HFF-Myc (cell line): ENCODE data around the gene DCBLD1.

ENCODE experiments used
- DNase-seq: peaks from one replicate; pipeline ENCODE4 v3.0.0-alpha.2; 2011; ENCODE audit warnings: low read depth; ENCODE audit errors: extremely low read depth
- H3K4me3 ChIP-seq: replicated peaks from 2 replicates; pipeline ENCODE4 v1.5.1; 2011; ENCODE audit warnings: low read depth, mild to moderate bottlenecking, control low read depth, low read length
- CTCF ChIP-seq: IDR thresholded peaks from 2 replicates; pipeline ENCODE4 v1.5.1; 2012; ENCODE audit warnings: mild to moderate bottlenecking, low read depth, low read length, control low read depth; ENCODE audit errors: missing control alignments

DCBLD1 gene

DNA sequence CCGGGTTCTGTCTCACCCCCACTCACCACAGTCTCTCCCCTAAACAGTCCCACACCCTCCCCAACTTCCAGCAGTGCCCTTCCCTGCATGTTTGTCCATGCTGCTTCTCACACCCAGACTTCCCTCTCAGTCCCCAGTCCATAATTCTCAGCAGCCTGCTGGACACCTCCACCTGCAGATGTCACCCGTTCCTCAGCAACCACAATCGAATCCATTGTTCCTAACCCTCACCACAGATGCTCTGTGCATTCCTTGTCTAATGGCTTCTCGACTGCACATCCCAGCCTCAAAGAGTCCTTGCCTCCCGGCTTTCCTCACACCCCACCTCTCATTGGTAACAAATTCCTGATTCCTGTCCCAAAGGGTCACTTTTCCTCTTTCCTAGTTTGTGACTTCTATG lies 64.2 kb downstream of the DCBLD1 start:
- H3K4me3 ChIP-seq = no peak overlapping the region
- DNase-seq = no peak
- TF ChIP-seq CTCF = no peak

DNA sequence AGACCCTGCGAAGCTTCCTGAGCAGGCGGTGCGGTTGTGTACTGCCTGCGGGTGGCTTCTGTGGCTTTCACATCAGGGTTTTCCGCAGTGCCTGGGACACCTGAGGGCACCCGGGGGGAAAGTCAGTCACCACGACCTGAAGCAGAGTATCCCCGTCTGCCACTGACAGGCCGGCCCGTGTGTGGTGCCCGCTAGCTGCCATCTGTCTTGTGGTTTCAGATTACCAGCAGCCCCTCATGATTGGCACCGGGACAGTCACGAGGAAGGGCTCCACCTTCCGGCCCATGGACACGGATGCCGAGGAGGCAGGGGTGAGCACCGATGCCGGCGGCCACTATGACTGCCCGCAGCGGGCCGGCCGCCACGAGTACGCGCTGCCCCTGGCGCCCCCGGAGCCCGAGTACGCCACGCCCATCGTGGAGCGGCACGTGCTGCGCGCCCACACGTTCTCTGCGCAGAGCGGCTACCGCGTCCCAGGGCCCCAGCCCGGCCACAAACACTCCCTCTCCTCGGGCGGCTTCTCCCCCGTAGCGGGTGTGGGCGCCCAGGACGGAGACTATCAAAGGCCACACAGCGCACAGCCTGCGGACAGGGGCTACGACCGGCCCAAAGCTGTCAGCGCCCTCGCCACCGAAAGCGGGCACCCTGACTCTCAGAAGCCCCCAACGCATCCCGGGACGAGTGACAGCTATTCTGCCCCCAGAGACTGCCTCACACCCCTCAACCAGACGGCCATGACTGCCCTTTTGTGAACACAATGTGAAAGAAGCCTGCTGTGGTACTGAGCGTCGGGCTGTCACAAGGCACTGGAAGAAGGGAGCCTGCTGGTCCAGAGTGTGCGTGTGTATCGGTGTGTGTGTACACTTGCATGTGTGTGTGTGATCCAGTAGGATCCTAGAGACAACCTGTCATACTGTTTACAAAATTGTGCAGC lies 65.5 kb downstream of the DCBLD1 start:
- TF ChIP-seq CTCF = peak; percentile 7
- DNase-seq = peak; percentile 42
- H3K4me3 ChIP-seq = peak overlapping the region; percentile 33

DNA sequence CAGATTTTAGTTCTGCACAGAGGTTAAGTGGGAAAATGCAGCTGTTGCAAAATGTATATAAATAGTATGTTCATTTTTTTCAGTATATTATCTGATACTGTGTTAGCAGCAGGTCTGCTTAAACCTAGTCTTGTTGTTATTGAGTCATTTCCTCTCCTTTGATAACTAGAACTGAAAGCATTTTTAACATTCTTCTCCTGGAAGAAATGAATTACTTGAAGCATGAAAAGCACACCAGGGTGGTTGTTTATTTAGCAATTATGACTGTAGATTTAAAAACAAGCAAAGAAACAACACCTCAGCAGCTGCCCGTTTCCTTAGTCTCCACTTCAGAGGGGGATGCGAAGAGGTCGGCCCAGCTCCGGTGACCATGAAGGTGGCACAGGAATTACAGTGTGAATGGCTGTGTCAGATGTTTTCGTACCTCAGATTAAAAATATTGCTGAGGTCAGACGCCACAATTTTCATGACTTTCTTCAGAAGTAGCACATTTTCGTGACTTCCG lies 66.4 kb downstream of the DCBLD1 start:
- no peak for TF ChIP-seq CTCF
- no peak for DNase-seq
- H3K4me3 ChIP-seq = peak overlapping the region; percentile 33; the same call in 1 of the 2 replicates

- no peak for TF ChIP-seq CTCF
- DNase-seq = no peak
- H3K4me3 ChIP-seq = no peak overlapping the region
Observed at GRCh38 chr6:117549611-117550010, 67.1 kb downstream of the DCBLD1 start.

DNA sequence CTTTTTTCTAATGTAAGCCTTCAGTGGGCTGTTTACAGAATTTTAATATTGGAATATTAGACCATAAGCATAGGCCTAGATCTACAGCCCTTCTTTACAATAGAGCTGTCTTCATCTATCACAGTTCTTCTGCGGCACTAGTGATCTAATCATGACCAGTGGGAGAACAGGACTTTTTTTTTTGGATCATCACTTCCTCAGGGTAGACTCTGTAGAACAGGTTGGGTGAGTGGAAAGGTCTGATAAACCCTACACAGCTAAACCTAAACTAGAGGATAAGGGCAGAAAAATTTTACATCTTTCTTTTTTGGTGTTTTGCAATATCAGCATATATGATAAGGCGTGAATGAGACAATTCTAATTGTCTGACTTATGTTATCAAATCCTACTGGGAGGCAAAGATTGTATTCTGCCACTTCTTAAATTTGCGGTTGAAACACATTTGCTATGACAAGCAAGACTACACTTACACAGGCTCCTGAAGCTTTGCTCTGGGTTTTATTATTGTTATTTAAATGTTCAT lies 67.7 kb downstream of the DCBLD1 start:
- TF ChIP-seq CTCF = no peak
- DNase-seq = no peak
- no peak overlapping the region for H3K4me3 ChIP-seq

DNA sequence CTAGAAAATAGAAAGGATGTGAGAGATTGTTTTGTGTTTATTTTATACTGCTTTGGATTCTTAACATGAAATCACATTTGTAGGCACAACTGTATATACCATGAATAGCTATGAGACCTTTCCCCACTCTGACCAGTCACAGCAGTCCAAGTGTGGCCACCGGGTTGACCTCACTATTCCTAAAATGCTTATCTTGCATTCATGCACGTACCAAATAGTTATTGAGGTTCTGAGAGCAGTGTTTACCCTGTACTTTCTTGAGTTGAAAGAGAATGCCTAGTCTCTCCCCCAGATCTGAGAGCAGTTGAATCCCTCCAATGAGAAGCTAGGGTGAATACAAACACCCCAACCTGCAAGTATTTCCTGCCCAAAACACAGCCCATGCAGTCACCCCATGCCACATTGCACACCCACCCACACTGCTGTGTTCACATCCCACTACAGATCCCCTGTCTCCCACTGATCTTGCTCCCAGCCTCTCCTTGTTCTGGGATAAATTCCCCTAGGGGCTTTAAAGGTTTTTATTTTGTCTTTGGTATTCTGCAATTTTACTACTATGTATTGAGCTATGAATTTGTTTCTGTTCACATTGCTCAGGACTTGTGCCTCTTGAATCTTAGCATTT lies 68.3 kb downstream of the DCBLD1 start:
- H3K4me3 ChIP-seq = no peak overlapping the region
- TF ChIP-seq CTCF = no peak
- DNase-seq = no peak
